SK-N-SH (cell line): Measurements from ENCODE around the gene PDE4B. TPM values are rescaled to one million over a fixed set of nuclear protein-coding genes. Genes with fewer than 3 reads are reported as not detected.

Experiments
- CTCF ChIA-PET: fragments of 300-600, 350-600 bp; formaldehyde crosslinking; extraction: SDS; loops from one replicate; lab custom pipeline; 2021; lab: Yijun Ruan, JAX
- POLR2A ChIA-PET: fragments of 350-600 bp; sonication (Branson Sonifier 250); formaldehyde crosslinking; extraction: SDS; loops from one replicate; lab custom pipeline; 2020; ENCODE audit warnings: antibody characterized with exemption, inconsistent platforms; lab: Yijun Ruan, JAX
- DNase-seq: peaks from one replicate; pipeline ENCODE4 v3.0.0; 2012
- H2AFZ ChIP-seq: fragments of 200-600 bp; sonication (generic); 2 replicates; pipeline ENCODE4 v1.8.1; 2016; ENCODE audit warnings: antibody characterized with exemption, mild to moderate bottlenecking, low read depth
- H3F3A ChIP-seq: fragments of 200-600 bp; sonication (generic); replicated peaks from 2 replicates; pipeline ENCODE3; 2016; ENCODE audit warnings: antibody characterized with exemption, mild to moderate bottlenecking; ENCODE audit not compliant: insufficient read depth
- H3K27ac ChIP-seq, 2 experiments: fragments of 200-500 bp in 1 of 2; fragments of 200-600 bp in 1 of 2; sonication (Bioruptor generic) in 1 of 2; sonication (generic), shearing (Covaris generic) in 1 of 2; 2 replicates each; pipeline versions ENCODE4 v1.5.1 to v1.6.1; 2014 to 2016; ENCODE audit warnings: low read depth in 2 of 2, inconsistent platforms in 1 of 2, low read length in 1 of 2, mild to moderate bottlenecking in 1 of 2, mixed read lengths in 1 of 2
- H3K27me3 ChIP-seq: fragments of 200-600 bp; sonication (generic), shearing (Covaris generic); 2 replicates; pipeline ENCODE4 v1.6.1; 2016; ENCODE audit warnings: mixed run types; ENCODE audit not compliant: insufficient read depth
- H3K36me3 ChIP-seq, 2 experiments: fragments of 200-500 bp in 1 of 2; fragments of 200-600 bp in 1 of 2; sonication (Bioruptor generic) in 1 of 2; sonication (generic) in 1 of 2; replicated peaks in 1 of 2; 2 replicates each; pipeline versions ENCODE3 to v1.5.1; 2014 to 2016; ENCODE audit warnings: low read length in 1 of 2, mild to moderate bottlenecking in 1 of 2; ENCODE audit not compliant: insufficient read depth in 2 of 2, control insufficient read depth in 1 of 2
- H3K4me1 ChIP-seq, 2 experiments: fragments of 200-500 bp in 1 of 2; fragments of 200-600 bp in 1 of 2; sonication (Bioruptor generic) in 1 of 2; sonication (generic), shearing (Covaris generic) in 1 of 2; 2 replicates each; pipeline versions ENCODE4 v1.5.1 to v1.6.1; 2014 to 2016; ENCODE audit warnings: low read depth in 1 of 2, low read length in 1 of 2, mixed run types in 1 of 2; ENCODE audit not compliant: insufficient read depth in 2 of 2, control insufficient read depth in 1 of 2
- H3K4me2 ChIP-seq: fragments of 200-600 bp; sonication (generic), shearing (Covaris generic); 2 replicates; pipeline ENCODE4 v1.6.1; 2017; ENCODE audit warnings: mixed run types
- H3K4me3 ChIP-seq, 2 experiments: fragments of 200-500 bp in 1 of 2; fragments of 200-600 bp in 1 of 2; sonication (Bioruptor generic) in 1 of 2; sonication (generic), shearing (Covaris generic) in 1 of 2; 2 replicates each; pipeline versions ENCODE4 v1.5.1 to v1.8.1; 2014 to 2016; ENCODE audit warnings: low read depth in 2 of 2, inconsistent platforms in 1 of 2, low read length in 1 of 2, mild to moderate bottlenecking in 1 of 2, mixed read lengths in 1 of 2, moderate library complexity in 1 of 2
- H3K79me2 ChIP-seq: fragments of 200-600 bp; sonication (generic); 2 replicates; pipeline ENCODE4 v1.8.1; 2017; ENCODE audit warnings: mild to moderate bottlenecking; ENCODE audit not compliant: insufficient read depth
- H3K9ac ChIP-seq: fragments of 200-600 bp; sonication (generic); 2 replicates; pipeline ENCODE4 v1.6.1; 2017; ENCODE audit warnings: mixed run types
- H3K9me2 ChIP-seq: fragments of 200-600 bp; sonication (generic); 2 replicates; pipeline ENCODE4 v1.6.1; 2017; ENCODE audit warnings: mixed run types
- H3K9me3 ChIP-seq: fragments of 200-600 bp; sonication (generic); 2 replicates; pipeline ENCODE4 v1.6.1; 2017; ENCODE audit warnings: mixed run types, mild to moderate bottlenecking, moderate library complexity
- H4K20me1 ChIP-seq: fragments of 200-600 bp; sonication (generic); 2 replicates; pipeline ENCODE4 v1.6.1; 2017; ENCODE audit warnings: mild to moderate bottlenecking, mixed run types; ENCODE audit not compliant: insufficient read depth
- ELF1 ChIP-seq: IDR thresholded peaks from 2 replicates; pipeline ENCODE4 v1.4.0; 2012
- FOSL2 ChIP-seq: IDR thresholded peaks from 2 replicates; pipeline ENCODE4 v1.4.0; 2012; ENCODE audit warnings: low read depth, mild to moderate bottlenecking, moderate library complexity, borderline replicate concordance
- JUND ChIP-seq: IDR thresholded peaks from 2 replicates; pipeline ENCODE4 v1.4.0; 2012
- MEF2A ChIP-seq: IDR thresholded peaks from 2 replicates; pipeline ENCODE4 v1.4.0; 2012; ENCODE audit warnings: low read depth, borderline replicate concordance
- PBX3 ChIP-seq: IDR thresholded peaks from 2 replicates; pipeline ENCODE4; 2012
- POLR2AphosphoS5 ChIP-seq: IDR thresholded peaks from 2 replicates; pipeline ENCODE4 v1.6.1; 2012; ENCODE audit warnings: low read depth, low read length
- RAD21 ChIP-seq: IDR thresholded peaks from 2 replicates; pipeline ENCODE4 v1.6.1; 2012; ENCODE audit warnings: mild to moderate bottlenecking, low read length
- RCOR1 ChIP-seq: fragments of 150-350 bp; IDR thresholded peaks from 2 replicates; pipeline ENCODE4 v1.6.1; 2017; ENCODE audit warnings: antibody characterized with exemption, low read length
- REST ChIP-seq: IDR thresholded peaks from 2 replicates; pipeline ENCODE4 v1.6.1; 2012; ENCODE audit warnings: mild to moderate bottlenecking, low read depth, low read length, moderate library complexity
- SIN3A ChIP-seq: IDR thresholded peaks from 2 replicates; pipeline ENCODE4 v1.6.1; 2012; ENCODE audit warnings: low read depth, mild to moderate bottlenecking, low read length, moderate library complexity, borderline replicate concordance
- TAF1 ChIP-seq: IDR thresholded peaks from 2 replicates; pipeline ENCODE4 v1.6.1; 2012; ENCODE audit warnings: low read depth, mild to moderate bottlenecking, low read length, moderate library complexity, borderline replicate concordance
- USF2 ChIP-seq: fragments of 150-350 bp; IDR thresholded peaks from 2 replicates; pipeline ENCODE4 v1.6.1; 2017; ENCODE audit warnings: antibody characterized with exemption, low read length, low read depth, borderline replicate concordance
- WGBS: methylation state at CpG from one replicate; pipeline ENCODE4 v1.1.6; 2017; ENCODE audit warnings: low lambda C conversion rate; 5-methylcytosine and 5-hydroxymethylcytosine counted together
- polyA plus RNA-seq, 3 experiments: library from polyadenylated mRNA; depleted of rRNA; stranded (reverse); fragments of >200 nt; gene quantifications; 2 replicates each; pipeline ENCODE4 v1.2.3, GENCODE V29; 2012

The PDE4B gene
- polyA plus RNA-seq, 1 of the 3 experiments (the other 2 are of a cell fraction), result 1.9 TPM

GRCh38 chr1:66276218-66276617, 483.5 kb downstream of the PDE4B start:
- POLR2A ChIA-PET, result interaction anchor here (1.2 kb wide), 1 partner anchor 15 kb away, joined by 3 read pairs; no protein-coding TSS in a partner anchor

More at GRCh38 chr1:66276218-66276617, 483.5 kb downstream of the PDE4B start:
- Histone ChIP-seq H3F3A (peaks cover 11% of the 10 kb centered on the region), H2AFZ (no peak overlapping the region), H3K9ac (no peak overlapping the region), H3K4me1 (peaks cover 10 to 31% of the 10 kb centered on the region in 2 experiments; a peak in 3 of 4 replicates), H3K36me3 (no peaks in the 10 kb centered on the region), H4K20me1 (no peaks in the 10 kb centered on the region), H3K79me2 (no peaks in the 10 kb centered on the region), H3K4me3 (no peak overlapping the region), H3K9me3 (no peaks in the 10 kb centered on the region), H3K27me3 (no peaks in the 10 kb centered on the region), H3K4me2 (no peak overlapping the region)
- no peak for DNase-seq
- 94% methylated on average over 3 of the region's 3 CpGs for WGBS
- TF ChIP-seq POLR2AphosphoS5 (no peak), MEF2A (no peak), ELF1 (no peak), RAD21 (no peak), SIN3A (no peak), USF2 (no peak), REST (no peak), FOSL2 (no peak), TAF1 (no peak), PBX3 (no peak), RCOR1 (no peak), JUND (no peak)
- TF ChIP-seq, all 33 proteins: peak for 0
- no peak overlapping the region; a peak in 1 of 4 replicates for H3K27ac ChIP-seq
- no peaks in the 10 kb centered on the region for H3K9me2 ChIP-seq
- CTCF ChIA-PET, result interaction anchor here (1.8 kb wide), 1 partner anchor 171 kb away, joined by 6 read pairs; no protein-coding TSS in a partner anchor
